Osteoblast (primary cell): ENCODE results near the gene RNASE8. TPM values are rescaled to one million over a fixed set of nuclear protein-coding genes. Genes with fewer than 3 reads are reported as not detected.
A peak's percentile ranks its signal among the peaks of the same experiment; 100 is the strongest.

Experiments used
- DNase-seq: peaks from one replicate; pipeline ENCODE4 v3.0.0; 2011; ENCODE audit warnings: low spot score, mixed read lengths; ENCODE audit not compliant: insufficient read length; ENCODE audit errors: missing footprints
- H2AFZ ChIP-seq: 2 replicates; pipeline ENCODE4 v1.6.0; 2011; ENCODE audit warnings: mild to moderate bottlenecking, low read length
- H3K27ac ChIP-seq: 2 replicates; pipeline ENCODE4 v1.5.1; 2011; ENCODE audit warnings: mild to moderate bottlenecking, low read depth, low read length, moderate library complexity
- H3K27me3 ChIP-seq: 2 replicates; pipeline ENCODE4 v1.6.0; 2012; ENCODE audit warnings: mild to moderate bottlenecking, control low read depth, inconsistent platforms, low read length, moderate library complexity; ENCODE audit not compliant: insufficient read depth
- H3K36me3 ChIP-seq: 2 replicates; pipeline ENCODE4 v1.5.1; 2011; ENCODE audit warnings: mild to moderate bottlenecking, low read length, control low read depth, moderate library complexity; ENCODE audit not compliant: insufficient read depth
- H3K4me1 ChIP-seq: 2 replicates; pipeline ENCODE4 v1.5.1; 2011; ENCODE audit warnings: mild to moderate bottlenecking, low read length, control low read depth, moderate library complexity; ENCODE audit not compliant: insufficient read depth
- H3K4me2 ChIP-seq: 2 replicates; pipeline ENCODE4 v1.6.0; 2011; ENCODE audit warnings: mild to moderate bottlenecking, low read length; ENCODE audit not compliant: insufficient read depth
- H3K4me3 ChIP-seq: fragments of 200-600 bp; sonication (generic); 3 replicates; pipeline ENCODE4 v1.5.1; 2012; ENCODE audit warnings: mild to moderate bottlenecking, low read length, inconsistent platforms; ENCODE audit not compliant: insufficient read depth
- H3K79me2 ChIP-seq: 2 replicates; pipeline ENCODE4 v1.6.0; 2012; ENCODE audit warnings: mild to moderate bottlenecking, low read length, control low read depth, inconsistent platforms; ENCODE audit not compliant: insufficient read depth
- H3K9me3 ChIP-seq: 2 replicates; pipeline ENCODE4 v1.5.1; 2011; ENCODE audit warnings: low read depth, low read length, control low read depth
- H4K20me1 ChIP-seq: 2 replicates; pipeline ENCODE4 v1.6.0; 2012; ENCODE audit warnings: mild to moderate bottlenecking, low read length, control low read depth; ENCODE audit not compliant: insufficient read depth
- total RNA-seq: library from RNA; depleted of rRNA; stranded (reverse); fragments of >200 nt; gene quantifications from 2 replicates; pipeline ENCODE4 v1.2.3, GENCODE V29; 2012
- TF ChIP-seq, protein P1 (sequence below): IDR thresholded peaks from 2 replicates; pipeline ENCODE4 v1.5.1; 2011; ENCODE audit warnings: mild to moderate bottlenecking, low read depth, low read length, moderate library complexity; ENCODE audit errors: extremely low read depth

Gene RNASE8
- total RNA-seq, 1 donor: not detected

- no peaks in the 10 kb centered on the region for H4K20me1 ChIP-seq
- H3K4me2 ChIP-seq: no peak overlapping the region
- no peaks in the 10 kb centered on the region for H3K27me3 ChIP-seq
- no peaks in the 10 kb centered on the region for H3K79me2 ChIP-seq
- no peaks in the 10 kb centered on the region for H3K36me3 ChIP-seq
- DNase-seq: no peak
- H3K4me1 ChIP-seq: peaks cover 35% of the 10 kb centered on the region
- no peak overlapping the region for H3K4me3 ChIP-seq
- H3K27ac ChIP-seq: no peak overlapping the region
- no peak overlapping the region for H2AFZ ChIP-seq
- H3K9me3 ChIP-seq: no peaks in the 10 kb centered on the region
- TF ChIP-seq, protein P1, sequence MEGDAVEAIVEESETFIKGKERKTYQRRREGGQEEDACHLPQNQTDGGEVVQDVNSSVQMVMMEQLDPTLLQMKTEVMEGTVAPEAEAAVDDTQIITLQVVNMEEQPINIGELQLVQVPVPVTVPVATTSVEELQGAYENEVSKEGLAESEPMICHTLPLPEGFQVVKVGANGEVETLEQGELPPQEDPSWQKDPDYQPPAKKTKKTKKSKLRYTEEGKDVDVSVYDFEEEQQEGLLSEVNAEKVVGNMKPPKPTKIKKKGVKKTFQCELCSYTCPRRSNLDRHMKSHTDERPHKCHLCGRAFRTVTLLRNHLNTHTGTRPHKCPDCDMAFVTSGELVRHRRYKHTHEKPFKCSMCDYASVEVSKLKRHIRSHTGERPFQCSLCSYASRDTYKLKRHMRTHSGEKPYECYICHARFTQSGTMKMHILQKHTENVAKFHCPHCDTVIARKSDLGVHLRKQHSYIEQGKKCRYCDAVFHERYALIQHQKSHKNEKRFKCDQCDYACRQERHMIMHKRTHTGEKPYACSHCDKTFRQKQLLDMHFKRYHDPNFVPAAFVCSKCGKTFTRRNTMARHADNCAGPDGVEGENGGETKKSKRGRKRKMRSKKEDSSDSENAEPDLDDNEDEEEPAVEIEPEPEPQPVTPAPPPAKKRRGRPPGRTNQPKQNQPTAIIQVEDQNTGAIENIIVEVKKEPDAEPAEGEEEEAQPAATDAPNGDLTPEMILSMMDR: no peak
Measured at GRCh38 chr14:21058903-21059302, 1.3 kb downstream of the RNASE8 start.

GRCh38 chr14:21059842-21060613, 2.4 kb downstream of the RNASE8 start:
- Histone ChIP-seq H4K20me1 (no peaks in the 10 kb centered on the region), H3K4me2 (peak overlapping the region; percentile 66), H3K79me2 (no peaks in the 10 kb centered on the region), H3K27me3 (no peaks in the 10 kb centered on the region), H3K4me3 (peak overlapping the region; percentile 15), H3K36me3 (no peaks in the 10 kb centered on the region), H2AFZ (peak overlapping the region; percentile 62), H3K4me1 (peaks cover 35% of the 10 kb centered on the region), H3K27ac (peak overlapping the region; percentile 1), H3K9me3 (no peaks in the 10 kb centered on the region)
- TF ChIP-seq, protein P1: no peak
- DNase-seq: peak; percentile 42

- Histone ChIP-seq H4K20me1 (no peaks in the 10 kb centered on the region), H3K4me3 (no peak overlapping the region), H3K4me2 (peak overlapping the region; percentile 66), H3K27ac (peak overlapping the region; percentile 1), H3K36me3 (no peaks in the 10 kb centered on the region), H3K27me3 (no peaks in the 10 kb centered on the region), H3K4me1 (peaks cover 35% of the 10 kb centered on the region), H3K9me3 (no peaks in the 10 kb centered on the region), H3K79me2 (no peaks in the 10 kb centered on the region), H2AFZ (peak overlapping the region; percentile 62)
- peak; percentile 27 for DNase-seq
- TF ChIP-seq, protein P1: no peak
Measured at GRCh38 chr14:21060614-21061346, 3.2 kb downstream of the RNASE8 start.

- TF ChIP-seq, protein P1: no peak
- Histone ChIP-seq H3K9me3 (no peaks in the 10 kb centered on the region), H2AFZ (no peak overlapping the region), H3K4me2 (no peak overlapping the region), H3K79me2 (no peaks in the 10 kb centered on the region), H4K20me1 (no peaks in the 10 kb centered on the region), H3K27me3 (no peaks in the 10 kb centered on the region), H3K4me1 (peaks cover 35% of the 10 kb centered on the region), H3K36me3 (no peaks in the 10 kb centered on the region), H3K27ac (no peak overlapping the region), H3K4me3 (no peak overlapping the region)
- no peak for DNase-seq
Measured at GRCh38 chr14:21061347-21061668, 3.7 kb downstream of the RNASE8 start.
